Measurements from ENCODE around the gene CEBPZ. TPM values are rescaled to one million over a fixed set of nuclear protein-coding genes. Genes with fewer than 3 reads are reported as not detected.

Gene CEBPZ
- total and polyA plus RNA-seq, 2 donors from 2014 or later: 45.5 to 55.9 TPM

DNA sequence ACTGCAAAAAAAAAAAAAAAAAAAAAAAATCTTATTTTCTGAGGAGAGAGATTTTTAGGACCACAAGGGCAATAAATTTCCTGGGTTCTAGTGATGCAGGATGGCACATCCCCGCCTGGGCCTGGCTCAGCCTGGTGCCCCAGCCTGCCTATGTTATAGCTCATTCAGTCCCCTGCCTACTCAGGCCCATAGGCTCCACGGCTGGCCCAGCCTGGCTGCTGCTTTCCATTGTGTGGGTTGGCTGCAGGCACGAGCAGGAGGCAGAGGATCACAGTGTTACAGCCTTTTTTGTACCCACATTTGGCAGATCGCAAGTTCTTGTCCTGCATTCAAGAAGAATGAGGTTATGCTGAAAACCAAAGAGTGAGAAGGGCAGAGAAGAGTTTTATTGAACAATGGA, 40.1 kb downstream of the CEBPZ start:
- H3K27me3 ChIP-seq (ENCODE audit: control insufficient read depth, insufficient read depth, low read length): no peaks in the 10 kb centered on the region
- DNase-seq (no peak), FAIRE-seq (no peak)
- no peaks in the 10 kb centered on the region for H3K4me1 ChIP-seq (ENCODE audit: control insufficient read depth in 2 of 3, insufficient read depth in 2 of 3, low read depth in 1 of 3, low read length in 3 of 3)
- TF ChIP-seq, protein P1, sequence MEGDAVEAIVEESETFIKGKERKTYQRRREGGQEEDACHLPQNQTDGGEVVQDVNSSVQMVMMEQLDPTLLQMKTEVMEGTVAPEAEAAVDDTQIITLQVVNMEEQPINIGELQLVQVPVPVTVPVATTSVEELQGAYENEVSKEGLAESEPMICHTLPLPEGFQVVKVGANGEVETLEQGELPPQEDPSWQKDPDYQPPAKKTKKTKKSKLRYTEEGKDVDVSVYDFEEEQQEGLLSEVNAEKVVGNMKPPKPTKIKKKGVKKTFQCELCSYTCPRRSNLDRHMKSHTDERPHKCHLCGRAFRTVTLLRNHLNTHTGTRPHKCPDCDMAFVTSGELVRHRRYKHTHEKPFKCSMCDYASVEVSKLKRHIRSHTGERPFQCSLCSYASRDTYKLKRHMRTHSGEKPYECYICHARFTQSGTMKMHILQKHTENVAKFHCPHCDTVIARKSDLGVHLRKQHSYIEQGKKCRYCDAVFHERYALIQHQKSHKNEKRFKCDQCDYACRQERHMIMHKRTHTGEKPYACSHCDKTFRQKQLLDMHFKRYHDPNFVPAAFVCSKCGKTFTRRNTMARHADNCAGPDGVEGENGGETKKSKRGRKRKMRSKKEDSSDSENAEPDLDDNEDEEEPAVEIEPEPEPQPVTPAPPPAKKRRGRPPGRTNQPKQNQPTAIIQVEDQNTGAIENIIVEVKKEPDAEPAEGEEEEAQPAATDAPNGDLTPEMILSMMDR (IDR thresholded peaks at IDR 0.05; ENCODE audit: borderline replicate concordance, extremely low read depth, insufficient read depth): no peak
- intact Hi-C loops (cut with DNase I): no loop called here
- no peaks in the 10 kb centered on the region for H3K9me3 ChIP-seq (ENCODE audit: control insufficient read depth in 2 of 3, insufficient read depth in 1 of 3, low read length in 3 of 3)
- H3K9ac ChIP-seq (ENCODE audit: low read length in 3 of 3): no peak overlapping the region
- no peaks in the 10 kb centered on the region for H3K36me3 ChIP-seq (ENCODE audit: control insufficient read depth in 2 of 3, insufficient read depth in 3 of 3, low read length in 3 of 3)
- H3K27ac ChIP-seq (ENCODE audit: low read depth in 2 of 2, low read length in 2 of 2): no peak overlapping the region
- H3K4me3 ChIP-seq (ENCODE audit: low read length in 3 of 3): no peak overlapping the region

DNA sequence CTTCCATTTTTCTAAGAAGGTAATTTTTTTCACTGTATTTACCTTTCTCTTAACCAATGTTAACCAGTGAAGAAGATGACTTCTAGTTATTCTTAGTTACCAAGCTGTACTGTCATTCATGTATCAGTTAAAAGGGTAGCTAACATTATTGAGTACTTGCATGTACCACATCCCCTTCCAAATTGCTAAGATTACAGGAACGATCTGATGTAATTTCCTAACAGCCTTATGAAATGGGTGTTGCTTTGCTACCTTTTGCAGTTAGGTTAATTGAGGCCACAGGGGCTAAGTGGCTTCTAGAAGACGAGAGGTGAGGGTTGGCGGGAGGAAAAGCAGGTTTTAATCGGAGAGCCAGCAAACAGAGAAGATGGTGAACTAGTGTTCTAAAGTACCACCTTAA, 41.1 kb downstream of the CEBPZ start:
- Histone ChIP-seq H3K27ac (ENCODE audit: low read depth in 2 of 2, low read length in 2 of 2) (no peak overlapping the region), H3K9ac (ENCODE audit: low read length in 3 of 3) (no peak overlapping the region), H3K4me1 (ENCODE audit: control insufficient read depth in 2 of 3, insufficient read depth in 2 of 3, low read depth in 1 of 3, low read length in 3 of 3) (no peaks in the 10 kb centered on the region), H3K36me3 (ENCODE audit: control insufficient read depth in 2 of 3, insufficient read depth in 3 of 3, low read length in 3 of 3) (no peaks in the 10 kb centered on the region), H3K4me3 (ENCODE audit: low read length in 3 of 3) (no peak overlapping the region), H3K9me3 (ENCODE audit: control insufficient read depth in 2 of 3, insufficient read depth in 1 of 3, low read length in 3 of 3) (no peaks in the 10 kb centered on the region), H3K27me3 (ENCODE audit: control insufficient read depth, insufficient read depth, low read length) (no peaks in the 10 kb centered on the region)
- DNase-seq: no peak
- TF ChIP-seq, protein P1 (IDR thresholded peaks at IDR 0.05; ENCODE audit: borderline replicate concordance, extremely low read depth, insufficient read depth): no peak
- intact Hi-C loops (cut with DNase I): no loop called here
- FAIRE-seq: no peak

DNA sequence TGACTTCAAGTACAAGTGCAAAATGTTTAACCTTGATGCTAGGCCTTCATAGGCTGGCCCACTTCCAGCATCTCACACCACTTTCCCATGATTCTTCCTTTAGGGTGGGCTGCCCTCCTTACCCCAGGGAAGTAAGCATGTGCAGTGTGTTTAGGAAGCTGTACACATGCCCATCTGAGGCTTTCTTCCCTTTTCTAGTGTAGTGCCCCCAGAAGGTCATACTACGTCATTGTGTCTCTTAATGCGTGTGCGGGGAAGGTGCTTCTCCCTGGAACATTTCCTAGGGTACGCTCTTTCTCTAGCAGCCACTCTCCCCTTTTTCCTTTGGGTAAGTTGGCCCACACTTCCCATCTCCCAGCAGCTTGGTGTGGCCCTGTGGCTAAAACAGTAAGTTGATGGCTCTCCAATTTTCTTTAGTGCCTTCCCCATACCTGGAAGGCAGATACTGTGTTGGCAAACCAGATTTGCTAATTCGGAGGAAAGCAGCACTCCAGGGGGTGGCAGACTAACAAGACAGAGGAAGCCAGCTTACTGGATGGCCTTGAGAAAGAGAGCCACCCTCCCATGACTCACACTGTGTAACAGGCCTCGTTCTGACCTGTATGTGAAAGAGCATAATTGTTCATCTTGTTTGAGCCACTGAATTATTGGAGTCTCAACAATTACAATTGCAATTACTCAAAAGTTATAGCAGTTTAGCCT, 41.8 kb downstream of the CEBPZ start:
- no peak overlapping the region for H3K27ac ChIP-seq (ENCODE audit: low read depth in 2 of 2, low read length in 2 of 2)
- H3K27me3 ChIP-seq (ENCODE audit: control insufficient read depth, insufficient read depth, low read length): no peaks in the 10 kb centered on the region
- no peaks in the 10 kb centered on the region for H3K4me1 ChIP-seq (ENCODE audit: control insufficient read depth in 2 of 3, insufficient read depth in 2 of 3, low read depth in 1 of 3, low read length in 3 of 3)
- FAIRE-seq (no peak), DNase-seq (no peak)
- H3K36me3 ChIP-seq (ENCODE audit: control insufficient read depth in 2 of 3, insufficient read depth in 3 of 3, low read length in 3 of 3): no peaks in the 10 kb centered on the region
- H3K9me3 ChIP-seq (ENCODE audit: control insufficient read depth in 2 of 3, insufficient read depth in 1 of 3, low read length in 3 of 3): no peaks in the 10 kb centered on the region
- no peak overlapping the region for H3K4me3 ChIP-seq (ENCODE audit: low read length in 3 of 3)
- intact Hi-C loops (cut with DNase I): no loop called here
- TF ChIP-seq, protein P1 (IDR thresholded peaks at IDR 0.05; ENCODE audit: borderline replicate concordance, extremely low read depth, insufficient read depth): no peak
- H3K9ac ChIP-seq (ENCODE audit: low read length in 3 of 3): no peak overlapping the region

DNA sequence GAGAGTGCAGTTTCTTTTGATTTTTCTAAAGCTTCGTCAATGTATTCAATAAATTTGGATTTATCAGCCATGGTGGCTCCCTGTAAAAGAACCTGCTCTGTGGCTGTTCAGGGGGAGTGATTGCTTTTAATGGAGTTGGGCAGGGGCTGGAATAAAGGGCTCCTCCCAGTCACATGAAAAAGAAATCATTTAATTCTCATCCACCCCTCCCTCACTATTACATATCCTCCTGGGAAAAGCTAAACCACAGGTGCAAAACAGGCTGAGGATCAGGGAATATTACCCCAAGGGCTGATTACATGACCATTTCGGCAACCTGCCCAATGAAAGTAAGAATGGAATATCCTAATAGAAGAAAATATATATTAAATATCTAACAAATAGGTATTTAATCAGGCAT, 42.8 kb downstream of the CEBPZ start, which contains the start of gene SULT6B1:
Gene SULT6B1 (minus strand): TSS at position 101 of the 400 bp plus-strand sequence. CDS start 30 bp downstream, at position 71.
- no peaks in the 10 kb centered on the region for H3K27me3 ChIP-seq (ENCODE audit: control insufficient read depth, insufficient read depth, low read length)
- FAIRE-seq (no peak), DNase-seq (no peak)
- no peaks in the 10 kb centered on the region for H3K4me1 ChIP-seq (ENCODE audit: control insufficient read depth in 2 of 3, insufficient read depth in 2 of 3, low read depth in 1 of 3, low read length in 3 of 3)
- intact Hi-C loops (cut with DNase I): no loop called here
- TF ChIP-seq, protein P1 (IDR thresholded peaks at IDR 0.05; ENCODE audit: borderline replicate concordance, extremely low read depth, insufficient read depth): no peak
- H3K9ac ChIP-seq (ENCODE audit: low read length in 3 of 3): no peak within 1 kb of the TSS
- H3K27ac ChIP-seq (ENCODE audit: low read depth in 2 of 2, low read length in 2 of 2): no peak within 1 kb of the TSS
- H3K4me3 ChIP-seq (ENCODE audit: low read length in 3 of 3): no peak within 1 kb of the TSS
- H3K9me3 ChIP-seq (ENCODE audit: control insufficient read depth in 2 of 3, insufficient read depth in 1 of 3, low read length in 3 of 3): no peaks in the 10 kb centered on the region
- H3K36me3 ChIP-seq (ENCODE audit: control insufficient read depth in 2 of 3, insufficient read depth in 3 of 3, low read length in 3 of 3): no peaks in the 10 kb centered on the region
